HepG2 (cell line): ENCODE measurements around the gene MACROD2. TPM values are rescaled to one million over a fixed set of nuclear protein-coding genes. Genes with fewer than 3 reads are reported as not detected.

Source experiments
- HNRNPLL ChIP-seq: fragments of 200-400 bp; formaldehyde crosslinking; IDR thresholded peaks from 2 replicates; pipeline ENCODE4 v1.6.1; 2017; ENCODE audit warnings: mild to moderate bottlenecking, low read depth, low read length; ENCODE audit not compliant: poor library complexity, severe bottlenecking
- HOXA3 ChIP-seq: sonication (generic); formaldehyde crosslinking; IDR thresholded peaks from 2 replicates; pipeline ENCODE4 v1.5.0; 2020; ENCODE audit warnings: missing genetic modification reagents
- KDM1A ChIP-seq: IDR thresholded peaks from 2 replicates; pipeline ENCODE4 v1.6.1; 2016; ENCODE audit warnings: missing compliant biosample characterization
- MAZ ChIP-seq, 2 experiments: sonication (generic) in 1 of 2; formaldehyde crosslinking in 1 of 2; IDR thresholded peaks; 2 replicates each; pipeline versions ENCODE4 v1.5.0 to v1.6.1; 2012 to 2020; ENCODE audit warnings: low read depth in 2 of 2, mild to moderate bottlenecking in 2 of 2, borderline replicate concordance in 1 of 2, improper control_type of control experiment in 1 of 2, low read length in 1 of 2, missing genetic modification reagents in 1 of 2, moderate library complexity in 1 of 2
- NCOA5 ChIP-seq: sonication (generic); formaldehyde crosslinking; IDR thresholded peaks from 2 replicates; pipeline ENCODE4 v1.4.0; 2020; ENCODE audit warnings: missing genetic modification reagents
- PPARG ChIP-seq: conservative IDR thresholded peaks from 2 replicates; pipeline ENCODE4 v1.6.1; 2016; ENCODE audit warnings: missing biosample characterization, missing genetic modification reagents
- SP1 ChIP-seq, 2 experiments: fragments of 450-650 bp in 1 of 2; sonication (generic) in 1 of 2; formaldehyde crosslinking in 1 of 2; IDR thresholded peaks; 2 replicates each; pipeline versions ENCODE4 v1.4.0 to v1.6.1; 2016 to 2020; ENCODE audit warnings: missing genetic modification reagents in 1 of 2
- ZBTB7B ChIP-seq: sonication (generic); formaldehyde crosslinking; IDR thresholded peaks from 2 replicates; pipeline ENCODE4 v1.4.0; 2020; ENCODE audit warnings: missing genetic modification reagents
- ZMYM4 ChIP-seq: sonication (generic); formaldehyde crosslinking; IDR thresholded peaks from 2 replicates; pipeline ENCODE4 v1.8.1; 2023; ENCODE audit warnings: mild to moderate bottlenecking, missing genetic modification reagents
- ZNF609 ChIP-seq: sonication (generic); formaldehyde crosslinking; IDR thresholded peaks from 2 replicates; pipeline ENCODE4 v1.4.0; 2020; ENCODE audit warnings: mild to moderate bottlenecking, missing genetic modification reagents, borderline replicate concordance
- ZNF740 ChIP-seq: sonication (generic); formaldehyde crosslinking; IDR thresholded peaks from 2 replicates; pipeline ENCODE4 v1.4.0; 2020; ENCODE audit warnings: missing genetic modification reagents
- ZNF782 ChIP-seq: sonication (generic); formaldehyde crosslinking; IDR thresholded peaks from 2 replicates; pipeline ENCODE4 v1.4.0; 2020; ENCODE audit warnings: missing genetic modification reagents, mild to moderate bottlenecking, borderline replicate concordance
- polyA plus RNA-seq, 8 experiments: library from polyadenylated mRNA; depleted of rRNA in 3 of 8; stranded (reverse) in 7 of 8; unstranded in 1 of 8; fragments of >200 nt; fragmentation: Illumina TruSeq in 4 of 8; extraction: Trizol in 4 of 8; gene quantifications; 2 replicates each; pipeline versions ENCODE4 v1.2.1 to v1.2.3, GENCODE V29; 2011 to 2016; ENCODE audit warnings: low read depth in 4 of 8, missing spikeins in 1 of 8, mixed read lengths in 1 of 8; ENCODE audit not compliant: insufficient read depth in 1 of 8
- total RNA-seq, 5 experiments: library from RNA; depleted of rRNA; stranded (reverse); fragments of >200 nt; fragmentation: Illumina TruSeq; extraction: Trizol; gene quantifications; 2 replicates each; pipeline ENCODE4 v1.2.3, GENCODE V29; 2016; ENCODE audit warnings: low read depth in 1 of 5
- TF ChIP-seq, protein P1 (sequence below): sonication (generic); formaldehyde crosslinking; IDR thresholded peaks from 2 replicates; pipeline ENCODE4 v1.4.0; 2020; ENCODE audit warnings: missing genetic modification reagents
- TF ChIP-seq, protein P2 (sequence below): IDR thresholded peaks from 2 replicates; pipeline ENCODE4 v1.6.1; 2016; ENCODE audit warnings: missing genetic modification reagents, missing compliant biosample characterization
- TF ChIP-seq, protein P3 (sequence below): sonication (generic); formaldehyde crosslinking; IDR thresholded peaks from 2 replicates; pipeline ENCODE4 v1.8.1; 2023; ENCODE audit warnings: mild to moderate bottlenecking, moderate library complexity, missing genetic modification reagents
- TF ChIP-seq, protein P4 (sequence below): sonication (generic); formaldehyde crosslinking; IDR thresholded peaks from 2 replicates; pipeline ENCODE4; 2020; ENCODE audit warnings: missing genetic modification reagents, mild to moderate bottlenecking, borderline replicate concordance

The MACROD2 gene
- total and polyA plus RNA-seq, 2 of the 13 experiments (the other 11 are each of a cell fraction or from before 2014, with no cell fraction given) = 0.13 to 0.51 TPM

GRCh38 chr20:13995086-13995665, at the start of gene MACROD2 (continued):
- TF ChIP-seq, protein P1, sequence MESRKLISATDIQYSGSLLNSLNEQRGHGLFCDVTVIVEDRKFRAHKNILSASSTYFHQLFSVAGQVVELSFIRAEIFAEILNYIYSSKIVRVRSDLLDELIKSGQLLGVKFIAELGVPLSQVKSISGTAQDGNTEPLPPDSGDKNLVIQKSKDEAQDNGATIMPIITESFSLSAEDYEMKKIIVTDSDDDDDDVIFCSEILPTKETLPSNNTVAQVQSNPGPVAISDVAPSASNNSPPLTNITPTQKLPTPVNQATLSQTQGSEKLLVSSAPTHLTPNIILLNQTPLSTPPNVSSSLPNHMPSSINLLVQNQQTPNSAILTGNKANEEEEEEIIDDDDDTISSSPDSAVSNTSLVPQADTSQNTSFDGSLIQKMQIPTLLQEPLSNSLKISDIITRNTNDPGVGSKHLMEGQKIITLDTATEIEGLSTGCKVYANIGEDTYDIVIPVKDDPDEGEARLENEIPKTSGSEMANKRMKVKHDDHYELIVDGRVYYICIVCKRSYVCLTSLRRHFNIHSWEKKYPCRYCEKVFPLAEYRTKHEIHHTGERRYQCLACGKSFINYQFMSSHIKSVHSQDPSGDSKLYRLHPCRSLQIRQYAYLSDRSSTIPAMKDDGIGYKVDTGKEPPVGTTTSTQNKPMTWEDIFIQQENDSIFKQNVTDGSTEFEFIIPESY (CRISPR knock-in tag) = peak; percentile 65; the same call in 1 of the 2 replicates
- no peak for TF ChIP-seq MAZ (IDR thresholded peaks at IDR 0.05; ENCODE audit: borderline replicate concordance, low read depth, low read length)
- TF ChIP-seq MAZ (CRISPR knock-in tag; IDR thresholded peaks at IDR 0.05; ENCODE audit: low read depth) = 0 out of 2 replicates have a peak, but pooled peaks have one; percentile 33
- TF ChIP-seq, protein P2, sequence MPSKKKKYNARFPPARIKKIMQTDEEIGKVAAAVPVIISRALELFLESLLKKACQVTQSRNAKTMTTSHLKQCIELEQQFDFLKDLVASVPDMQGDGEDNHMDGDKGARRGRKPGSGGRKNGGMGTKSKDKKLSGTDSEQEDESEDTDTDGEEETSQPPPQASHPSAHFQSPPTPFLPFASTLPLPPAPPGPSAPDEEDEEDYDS = no peak
- peak; percentile 68; the same call in 1 of the 2 replicates for TF ChIP-seq ZMYM4 (CRISPR knock-in tag)
- peak; percentile 35 for TF ChIP-seq HNRNPLL
- TF ChIP-seq ZNF609 (CRISPR knock-in tag) = no peak
- no peak for TF ChIP-seq KDM1A (CRISPR knock-in tag)
- no peak for TF ChIP-seq ZNF782 (CRISPR knock-in tag)
- no peak for TF ChIP-seq NCOA5 (CRISPR knock-in tag)
- TF ChIP-seq, protein P3, sequence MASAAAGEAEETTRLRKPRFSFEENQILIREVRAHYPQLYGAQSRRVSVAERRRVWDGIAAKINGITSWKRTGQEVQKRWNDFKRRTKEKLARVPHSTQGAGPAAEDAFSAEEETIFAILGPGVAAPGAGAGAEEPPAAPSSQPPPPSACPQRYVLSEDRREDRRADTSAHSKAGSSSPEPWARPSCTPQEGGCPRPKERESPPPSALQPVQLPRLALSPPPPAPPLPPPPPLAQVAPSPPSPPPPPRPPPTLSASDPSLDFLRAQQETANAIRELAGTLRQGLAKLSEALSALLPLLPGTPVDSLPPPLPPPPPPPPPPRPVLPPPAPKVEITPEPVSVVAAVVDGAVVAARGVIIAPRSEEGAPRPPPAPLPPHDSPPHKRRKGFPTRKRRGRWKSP (CRISPR knock-in tag) = peak; percentile 63; the same call in 1 of the 2 replicates
- TF ChIP-seq ZBTB7B (CRISPR knock-in tag) = no peak
- TF ChIP-seq, protein P4, sequence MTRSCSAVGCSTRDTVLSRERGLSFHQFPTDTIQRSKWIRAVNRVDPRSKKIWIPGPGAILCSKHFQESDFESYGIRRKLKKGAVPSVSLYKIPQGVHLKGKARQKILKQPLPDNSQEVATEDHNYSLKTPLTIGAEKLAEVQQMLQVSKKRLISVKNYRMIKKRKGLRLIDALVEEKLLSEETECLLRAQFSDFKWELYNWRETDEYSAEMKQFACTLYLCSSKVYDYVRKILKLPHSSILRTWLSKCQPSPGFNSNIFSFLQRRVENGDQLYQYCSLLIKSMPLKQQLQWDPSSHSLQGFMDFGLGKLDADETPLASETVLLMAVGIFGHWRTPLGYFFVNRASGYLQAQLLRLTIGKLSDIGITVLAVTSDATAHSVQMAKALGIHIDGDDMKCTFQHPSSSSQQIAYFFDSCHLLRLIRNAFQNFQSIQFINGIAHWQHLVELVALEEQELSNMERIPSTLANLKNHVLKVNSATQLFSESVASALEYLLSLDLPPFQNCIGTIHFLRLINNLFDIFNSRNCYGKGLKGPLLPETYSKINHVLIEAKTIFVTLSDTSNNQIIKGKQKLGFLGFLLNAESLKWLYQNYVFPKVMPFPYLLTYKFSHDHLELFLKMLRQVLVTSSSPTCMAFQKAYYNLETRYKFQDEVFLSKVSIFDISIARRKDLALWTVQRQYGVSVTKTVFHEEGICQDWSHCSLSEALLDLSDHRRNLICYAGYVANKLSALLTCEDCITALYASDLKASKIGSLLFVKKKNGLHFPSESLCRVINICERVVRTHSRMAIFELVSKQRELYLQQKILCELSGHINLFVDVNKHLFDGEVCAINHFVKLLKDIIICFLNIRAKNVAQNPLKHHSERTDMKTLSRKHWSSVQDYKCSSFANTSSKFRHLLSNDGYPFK = 0 out of 2 replicates have a peak, but pooled peaks have one; percentile 15
- TF ChIP-seq HOXA3 (CRISPR knock-in tag) = peak; percentile 52
- TF ChIP-seq SP1 (IDR thresholded peaks at IDR 0.05) = no peak
- TF ChIP-seq SP1 (CRISPR knock-in tag; IDR thresholded peaks at IDR 0.05) = peak; percentile 71; the same call in 1 of the 2 replicates
- no peak for TF ChIP-seq ZNF740 (CRISPR knock-in tag)
- no peak for TF ChIP-seq PPARG (CRISPR knock-in tag)
